Stimulated activated CD8-positive, alpha-beta memory T cell treated with anti-CD3 and anti-CD28 coated beads, Interleukin-2, amount 100 ng/mL, for 48 hours (primary cell): ENCODE results near the gene SRSF6.
"Not testable (repeated sequence)": the region's sequence is repeated elsewhere in the genome, so short reads cannot be mapped to it uniquely, and the experiment has no call there.

ENCODE experiments used
- DNase-seq, 2 donors: peaks; one replicate each; pipeline ENCODE4 v3.0.0-alpha.2; 2020; ENCODE audit warnings: low read depth in 2 of 2

The SRSF6 gene

GRCh38 chr20:43477193-43477592 lies 19.5 kb downstream of the SRSF6 start:
- DNase-seq, result no peak

- DNase-seq, result no peak
Observed at GRCh38 chr20:43477619-43478018, 19.9 kb downstream of the SRSF6 start.

- DNase-seq, result no peak
Observed at GRCh38 chr20:43490038-43490437, 32.3 kb downstream of the SRSF6 start.

- DNase-seq, result no peak
Observed at GRCh38 chr20:43492101-43492500, 34.4 kb downstream of the SRSF6 start.

GRCh38 chr20:43495388-43495787 lies 37.7 kb downstream of the SRSF6 start:
- no peak for DNase-seq

GRCh38 chr20:43502021-43502420 lies 44.3 kb downstream of the SRSF6 start:
- not testable (repeated sequence) for DNase-seq

GRCh38 chr20:43506238-43506637 lies 48.5 kb downstream of the SRSF6 start:
- no peak for DNase-seq

GRCh38 chr20:43507150-43508080 lies 49.7 kb downstream of the SRSF6 start, which contains the start of gene L3MBTL1:
Gene L3MBTL1, plus strand, starts transcription at chr20:43507697. Its CDS starts 5,807 bp downstream, at chr20:43513504.
- peak in 1 of 2 donors; percentile 6 for DNase-seq

GRCh38 chr20:43508106-43508505 lies 50.4 kb downstream of the SRSF6 start:
- no peak for DNase-seq

GRCh38 chr20:43508604-43509040 lies 50.9 kb downstream of the SRSF6 start:
- DNase-seq, result no peak

GRCh38 chr20:43511879-43512278 lies 54.2 kb downstream of the SRSF6 start:
- DNase-seq, result no peak

- no peak for DNase-seq
Observed at GRCh38 chr20:43513372-43513930, 55.8 kb downstream of the SRSF6 start.
